ENCODE data around the gene KIF6. TPM values are rescaled to one million over a fixed set of nuclear protein-coding genes. Genes with fewer than 3 reads are reported as not detected.

Gene KIF6
- total RNA-seq, 1 donor from 2014 or later = 1.3 TPM

- DNase-seq (ENCODE audit: extremely low spot score, unreplicated experiment) = no peak
- Mint-ChIP-seq H3K36me3 (ENCODE audit: unreplicated experiment) (no peaks in the 10 kb centered on the region), H3K4me1 (ENCODE audit: unreplicated experiment) (peaks cover 10% of the 10 kb centered on the region), H3K27ac (ENCODE audit: unreplicated experiment) (no peak overlapping the region), H3K4me3 (ENCODE audit: unreplicated experiment) (no peak overlapping the region), H3K27me3 (ENCODE audit: unreplicated experiment) (peaks cover 7% of the 10 kb centered on the region), H3K9me3 (ENCODE audit: unreplicated experiment) (no peaks in the 10 kb centered on the region)
- TF ChIP-seq CTCF (IDR thresholded peaks at IDR 0.05) = no peak
These were observed 381.8 kb downstream of the KIF6 start for GRCh38 chr6:39343396-39343870.

GRCh38 chr6:39342692-39343395 lies 382.4 kb downstream of the KIF6 start:
- Mint-ChIP-seq H3K27ac (ENCODE audit: unreplicated experiment) (no peak overlapping the region), H3K36me3 (ENCODE audit: unreplicated experiment) (no peaks in the 10 kb centered on the region), H3K9me3 (ENCODE audit: unreplicated experiment) (no peaks in the 10 kb centered on the region), H3K4me3 (ENCODE audit: unreplicated experiment) (no peak overlapping the region), H3K27me3 (ENCODE audit: unreplicated experiment) (peaks cover 13% of the 10 kb centered on the region), H3K4me1 (ENCODE audit: unreplicated experiment) (peaks cover 10% of the 10 kb centered on the region)
- no peak for DNase-seq (ENCODE audit: extremely low spot score, unreplicated experiment)
- no peak for TF ChIP-seq CTCF (IDR thresholded peaks at IDR 0.05)

GRCh38 chr6:39341937-39342336 lies 383.3 kb downstream of the KIF6 start:
- Mint-ChIP-seq H3K9me3 (ENCODE audit: unreplicated experiment) (no peaks in the 10 kb centered on the region), H3K4me1 (ENCODE audit: unreplicated experiment) (peaks cover 10% of the 10 kb centered on the region), H3K27me3 (ENCODE audit: unreplicated experiment) (peaks cover 17% of the 10 kb centered on the region), H3K4me3 (ENCODE audit: unreplicated experiment) (no peak overlapping the region), H3K36me3 (ENCODE audit: unreplicated experiment) (no peaks in the 10 kb centered on the region), H3K27ac (ENCODE audit: unreplicated experiment) (no peak overlapping the region)
- no peak for TF ChIP-seq CTCF (IDR thresholded peaks at IDR 0.05)
- no peak for DNase-seq (ENCODE audit: extremely low spot score, unreplicated experiment)

GRCh38 chr6:39341352-39341751 lies 383.9 kb downstream of the KIF6 start:
- Mint-ChIP-seq H3K4me3 (ENCODE audit: unreplicated experiment) (no peak overlapping the region), H3K36me3 (ENCODE audit: unreplicated experiment) (no peaks in the 10 kb centered on the region), H3K4me1 (ENCODE audit: unreplicated experiment) (peaks cover 10% of the 10 kb centered on the region), H3K9me3 (ENCODE audit: unreplicated experiment) (no peaks in the 10 kb centered on the region), H3K27me3 (ENCODE audit: unreplicated experiment) (peaks cover 17% of the 10 kb centered on the region), H3K27ac (ENCODE audit: unreplicated experiment) (no peak overlapping the region)
- no peak for TF ChIP-seq CTCF (IDR thresholded peaks at IDR 0.05)
- DNase-seq (ENCODE audit: extremely low spot score, unreplicated experiment) = no peak

GRCh38 chr6:39339868-39340550 lies 385.2 kb downstream of the KIF6 start:
- Mint-ChIP-seq H3K27ac (ENCODE audit: unreplicated experiment) (no peak overlapping the region), H3K4me1 (ENCODE audit: unreplicated experiment) (peaks cover 9% of the 10 kb centered on the region), H3K27me3 (ENCODE audit: unreplicated experiment) (peaks cover 17% of the 10 kb centered on the region), H3K4me3 (ENCODE audit: unreplicated experiment) (no peak overlapping the region), H3K36me3 (ENCODE audit: unreplicated experiment) (no peaks in the 10 kb centered on the region), H3K9me3 (ENCODE audit: unreplicated experiment) (no peaks in the 10 kb centered on the region)
- no peak for TF ChIP-seq CTCF (IDR thresholded peaks at IDR 0.05)
- DNase-seq (ENCODE audit: extremely low spot score, unreplicated experiment) = no peak

Data from osteocyte (in vitro differentiated cells).